IMR-90 (cell line): ENCODE data around the gene RSPH10B. TPM values are rescaled to one million over a fixed set of nuclear protein-coding genes. Genes with fewer than 3 reads are reported as not detected.
"Not testable (repeated sequence)": the region's sequence is repeated elsewhere in the genome, so short reads cannot be mapped to it uniquely, and the experiment has no call there.

ENCODE experiments used
- ATAC-seq: fragments of 200-7000 bp; cut with Tn5 transposase; 2 replicates; pipeline ENCODE4 v1.9.1; 2020; ENCODE audit warnings: low read depth, mild to moderate bottlenecking, moderate library complexity
- BruUV-seq: library from RNA; stranded (reverse); fragments of 400-500 nt; replicated peaks from 2 replicates; lab custom pipeline; 2021; lab: Mats Ljungman, UMichigan
- CTCF ChIA-PET: fragments of 300-600 bp; formaldehyde crosslinking; extraction: SDS; loops from one replicate; lab custom pipeline; 2021; ENCODE audit warnings: antibody characterized with exemption; lab: Yijun Ruan, JAX
- POLR2A ChIA-PET: fragments of 300-600 bp; sonication (Branson Sonifier 250); formaldehyde crosslinking; loops from one replicate; lab custom pipeline; 2022; ENCODE audit warnings: antibody characterized with exemption; ENCODE audit not compliant: unreplicated experiment; lab: Charles Lee
- DNase-seq: peaks from one replicate; pipeline ENCODE4 v3.0.0; 2013
- H2AFZ ChIP-seq: replicated peaks from 2 replicates; pipeline ENCODE3; 2013; ENCODE audit warnings: low read length, mild to moderate bottlenecking; ENCODE audit not compliant: poor library complexity
- H2AK5ac ChIP-seq: 2 replicates; pipeline ENCODE4 v1.6.1; 2013; ENCODE audit warnings: low read depth, low read length, inconsistent platforms
- H2AK9ac ChIP-seq: replicated peaks from 2 replicates; pipeline ENCODE3; 2013; ENCODE audit warnings: mild to moderate bottlenecking, low read depth, low read length, moderate library complexity; ENCODE audit not compliant: poor library complexity
- H2BK120ac ChIP-seq: 2 replicates; pipeline ENCODE4 v1.6.1; 2013; ENCODE audit warnings: low read depth, low read length, inconsistent platforms
- H2BK15ac ChIP-seq: 3 replicates; pipeline ENCODE4 v1.6.1; 2013; ENCODE audit warnings: low read depth, low read length, inconsistent platforms
- H2BK20ac ChIP-seq: 2 replicates; pipeline ENCODE4 v1.6.1; 2013; ENCODE audit warnings: low read depth, mild to moderate bottlenecking, inconsistent platforms, low read length, moderate library complexity
- H2BK5ac ChIP-seq: 2 replicates; pipeline ENCODE4 v1.6.1; 2013; ENCODE audit warnings: mild to moderate bottlenecking, low read depth, low read length, inconsistent platforms; ENCODE audit not compliant: poor library complexity, severe bottlenecking
- H3K14ac ChIP-seq: replicated peaks from 2 replicates; pipeline ENCODE4 v1.6.1; 2013; ENCODE audit warnings: low read depth, low read length, inconsistent platforms
- H3K18ac ChIP-seq: 2 replicates; pipeline ENCODE4 v1.6.1; 2013; ENCODE audit warnings: low read depth, low read length, control low read depth
- H3K23ac ChIP-seq: 2 replicates; pipeline ENCODE4 v1.6.1; 2013; ENCODE audit warnings: low read depth, low read length, inconsistent platforms
- H3K27ac ChIP-seq: 2 replicates; pipeline ENCODE4 v1.5.1; 2013; ENCODE audit warnings: mild to moderate bottlenecking, control low read depth, low read length; ENCODE audit not compliant: insufficient read depth
- H3K27me3 ChIP-seq: 2 replicates; pipeline ENCODE4 v1.6.1; 2013; ENCODE audit warnings: low read length; ENCODE audit not compliant: control insufficient read depth, insufficient read depth
- H3K36me3 ChIP-seq: 2 replicates; pipeline ENCODE4 v1.6.1; 2013; ENCODE audit warnings: low read length, mixed read lengths; ENCODE audit not compliant: control insufficient read depth, insufficient read depth
- H3K4ac ChIP-seq: 2 replicates; pipeline ENCODE4 v1.6.1; 2013; ENCODE audit warnings: low read depth, low read length, inconsistent platforms
- H3K4me1 ChIP-seq: 2 replicates; pipeline ENCODE4 v1.6.1; 2013; ENCODE audit warnings: low read length, mixed read lengths; ENCODE audit not compliant: control insufficient read depth, insufficient read depth
- H3K4me2 ChIP-seq: 2 replicates; pipeline ENCODE4 v1.6.1; 2013; ENCODE audit warnings: low read depth, mild to moderate bottlenecking, control low read depth, low read length, moderate library complexity
- H3K4me3 ChIP-seq: 2 replicates; pipeline ENCODE4 v1.5.1; 2013; ENCODE audit warnings: low read depth, mild to moderate bottlenecking, control low read depth, low read length, moderate library complexity; ENCODE audit not compliant: insufficient read depth
- H3K56ac ChIP-seq: 2 replicates; pipeline ENCODE4 v1.6.1; 2013; ENCODE audit warnings: low read length, inconsistent platforms; ENCODE audit not compliant: insufficient read depth; ENCODE audit errors: extremely low read depth
- H3K79me1 ChIP-seq, 2 experiments: 2 replicates each; pipeline ENCODE4 v1.6.1; 2013; ENCODE audit warnings: low read length in 2 of 2, inconsistent platforms in 1 of 2, low read depth in 1 of 2
- H3K9ac ChIP-seq: 2 replicates; pipeline ENCODE4 v1.6.1; 2013; ENCODE audit warnings: low read depth, low read length, control low read depth
- H3K9me1 ChIP-seq: 2 replicates; pipeline ENCODE4 v1.6.1; 2013; ENCODE audit warnings: low read length, inconsistent platforms; ENCODE audit not compliant: insufficient read depth
- H3K9me3 ChIP-seq: 2 replicates; pipeline ENCODE4 v1.6.1; 2013; ENCODE audit warnings: low read length; ENCODE audit not compliant: control insufficient read depth, insufficient read depth
- H4K20me1 ChIP-seq: 2 replicates; pipeline ENCODE4 v1.6.1; 2013; ENCODE audit warnings: low read length, inconsistent platforms; ENCODE audit not compliant: insufficient read depth
- H4K5ac ChIP-seq: 2 replicates; pipeline ENCODE4 v1.6.1; 2013; ENCODE audit warnings: mild to moderate bottlenecking, low read depth, low read length, control low read depth
- H4K8ac ChIP-seq, 2 experiments: 2 replicates each; pipeline ENCODE4 v1.6.1; 2013; ENCODE audit warnings: low read depth in 2 of 2, low read length in 2 of 2, control low read depth in 1 of 2, inconsistent platforms in 1 of 2
- H4K91ac ChIP-seq: 2 replicates; pipeline ENCODE4 v1.6.1; 2013; ENCODE audit warnings: low read depth, low read length, inconsistent platforms; ENCODE audit not compliant: insufficient read depth
- WGBS, 2 experiments: methylation state at CpG; one replicate each; pipeline versions ENCODE4 v1.1.5 to v1.1.7; 2013; ENCODE audit warnings: missing lambda C conversion rate in 2 of 2; ENCODE audit not compliant: insufficient read length in 1 of 2; ENCODE audit errors: extremely low coverage in 2 of 2; 5-methylcytosine and 5-hydroxymethylcytosine counted together
- dilution Hi-C: fragments of 300-500 bp; cut with HindIII; formaldehyde crosslinking; loops from one replicate; pipeline ENCODE4 v1.14.3; 2018; ENCODE audit warnings: low sequenced_read_pairs; ENCODE audit not compliant: unreplicated experiment
- in situ Hi-C: fragments of 300-500 bp; cut with MboI; formaldehyde crosslinking; loops from 3 replicates; pipeline ENCODE4 v1.14.3; 2019; ENCODE audit warnings: low sequenced_read_pairs, inconsistent platforms, mixed read lengths
- intact Hi-C: fragments of 100-400 bp; cut with micrococcal nuclease; formaldehyde crosslinking; loops from 2 replicates; pipeline ENCODE4 v1.10.0; 2022
- polyA plus RNA-seq, 3 experiments: library from polyadenylated mRNA; depleted of rRNA; stranded (reverse); fragments of >200 nt; gene quantifications; 2 replicates each; pipeline ENCODE4 v1.2.3, GENCODE V29; 2012; ENCODE audit warnings: low replicate concordance in 1 of 3
- total RNA-seq: library from RNA; depleted of rRNA; stranded (reverse); fragments of >200 nt; gene quantifications from 2 replicates; pipeline ENCODE4 v1.2.3, GENCODE V29; 2012

The RSPH10B gene
- total and polyA plus RNA-seq, 2 of the 4 experiments (the other 2 are of a cell fraction), result under 0.01 TPM; not detected in 1

- BruUV-seq, H2BK120ac ChIP-seq, H3K14ac ChIP-seq, H2BK20ac ChIP-seq, ATAC-seq, H4K91ac ChIP-seq, H3K36me3 ChIP-seq, dilution Hi-C loops, H4K20me1 ChIP-seq, intact Hi-C loops, H2AFZ ChIP-seq, H2BK5ac ChIP-seq, H3K9me3 ChIP-seq, H2AK5ac ChIP-seq, H2AK9ac ChIP-seq, POLR2A ChIA-PET, in situ Hi-C loops, H3K27me3 ChIP-seq, H3K9me1 ChIP-seq, H3K18ac ChIP-seq, H2BK15ac ChIP-seq, H3K4me1 ChIP-seq, DNase-seq, H4K5ac ChIP-seq, H3K56ac ChIP-seq: not testable (repeated sequence)
- H3K23ac ChIP-seq, result peak overlapping the region; percentile 27; the same call in 1 of the 2 replicates
- H3K79me1 ChIP-seq, result peaks cover 9 to 47% of the 10 kb centered on the region in 2 experiments
- H3K4me2 ChIP-seq, result peak overlapping the region; percentile 87
- 0 out of 2 replicates have a peak overlapping the region, but pooled peaks have one; percentile 27 for H3K27ac ChIP-seq
- peak overlapping the region; percentile 41 to 54; a peak in 2 of 4 replicates for H4K8ac ChIP-seq
- peak overlapping the region; percentile 31; the same call in 1 of the 2 replicates for H3K4ac ChIP-seq
- CTCF ChIA-PET, result interaction anchor here (0.5 to 1.4 kb wide), 3 partner anchors 182 to 342 kb away, joined by 3 to 5 read pairs (median 3); no protein-coding TSS in a partner anchor
- whole genome bisulfite sequencing, 2 experiments, result 67% methylated on average over 2 of the region's 27 CpGs; no CpG with 5 or more reads in 1 of the 2 experiments
- peak overlapping the region; percentile 68 for H3K9ac ChIP-seq
- peak overlapping the region; percentile 58 for H3K4me3 ChIP-seq
Observed at GRCh38 chr7:6007835-6008590, 37.5 kb upstream of the RSPH10B start.
